Measurements from ENCODE around the gene AGTRAP.

The AGTRAP gene

GRCh38 chr1:11796036-11796828, 60.3 kb downstream of the AGTRAP start:
- TF ChIP-seq JUND (IDR thresholded peaks at IDR 0.05; ENCODE audit: low read depth) = no peak
- in situ Hi-C loops (cut with HindIII; ENCODE audit: low pct_unique_long_range_greater_than_20kb, low sequenced_read_pairs) = no loop called here
- no peak for DNase-seq (ENCODE audit: low read depth in 1 of 2, low spot score in 1 of 2)

GRCh38 chr1:11797525-11798216, 61.7 kb downstream of the AGTRAP start:
- no peak for DNase-seq (ENCODE audit: low read depth in 1 of 2, low spot score in 1 of 2)
- in situ Hi-C loops (cut with HindIII; ENCODE audit: low pct_unique_long_range_greater_than_20kb, low sequenced_read_pairs) = no loop called here
- TF ChIP-seq JUND (IDR thresholded peaks at IDR 0.05; ENCODE audit: low read depth) = no peak

GRCh38 chr1:11799099-11799498, 63.2 kb downstream of the AGTRAP start:
- in situ Hi-C loops (cut with HindIII; ENCODE audit: low pct_unique_long_range_greater_than_20kb, low sequenced_read_pairs) = no loop called here
- DNase-seq (ENCODE audit: low read depth in 1 of 2, low spot score in 1 of 2) = no peak
- no peak for TF ChIP-seq JUND (IDR thresholded peaks at IDR 0.05; ENCODE audit: low read depth)

GRCh38 chr1:11799896-11800295, 64.0 kb downstream of the AGTRAP start:
- TF ChIP-seq JUND (IDR thresholded peaks at IDR 0.05; ENCODE audit: low read depth) = no peak
- no peak for DNase-seq (ENCODE audit: low read depth in 1 of 2, low spot score in 1 of 2)
- in situ Hi-C loops (cut with HindIII; ENCODE audit: low pct_unique_long_range_greater_than_20kb, low sequenced_read_pairs) = no loop called here

- TF ChIP-seq JUND (IDR thresholded peaks at IDR 0.05; ENCODE audit: low read depth) = no peak
- in situ Hi-C loops (cut with HindIII; ENCODE audit: low pct_unique_long_range_greater_than_20kb, low sequenced_read_pairs) = no loop called here
- no peak for DNase-seq (ENCODE audit: low read depth in 1 of 2, low spot score in 1 of 2)
Observed at GRCh38 chr1:11800391-11800755, 64.4 kb downstream of the AGTRAP start.

Measured in T47D (cell line).